ENCODE measurements around the gene PRR16.

GRCh38 chr5:120630550-120630949, 166.4 kb downstream of the PRR16 start:
- TF ChIP-seq CTCF (IDR thresholded peaks at IDR 0.05), result no peak
- TF ChIP-seq POLR2A (IDR thresholded peaks at IDR 0.05), result no peak

Measured in lower leg skin (tissue), 3 donors.